H1 (cell line): ENCODE results near the gene CSF2RB. TPM values are rescaled to one million over a fixed set of nuclear protein-coding genes. Genes with fewer than 3 reads are reported as not detected.

Source experiments
- CTCF ChIA-PET: fragments of 300-600 bp; sonication (Branson Sonifier 250); formaldehyde crosslinking; loops from one replicate; lab custom pipeline; 2021; ENCODE audit not compliant: partially characterized antibody; lab: Charles Lee
- POLR2A ChIA-PET: fragments of 300-600 bp; sonication (Branson Sonifier 250); formaldehyde crosslinking; loops from one replicate; lab custom pipeline; 2021; ENCODE audit warnings: inconsistent platforms; ENCODE audit not compliant: partially characterized antibody; lab: Charles Lee
- DNase-seq, 2 experiments: peaks; one replicate each; pipeline versions ENCODE4 v3.0.0 to v3.0.0-alpha.2; 2010 to 2022; ENCODE audit warnings: low spot score in 2 of 2, low read depth in 1 of 2, mixed read lengths in 1 of 2
- FAIRE-seq: peaks from 2 replicates; lab custom pipeline; 2011; peaks lifted over from hg19 to GRCh38; lab: Jason Lieb, UNC
- H2AFZ ChIP-seq: 2 replicates; pipeline ENCODE4 v1.8.1; 2012; ENCODE audit warnings: low read length, inconsistent platforms
- H2AK5ac ChIP-seq: 2 replicates; pipeline ENCODE4 v1.6.1; 2013; ENCODE audit warnings: low read depth, low read length
- H2BK120ac ChIP-seq: replicated peaks from 2 replicates; pipeline ENCODE3; 2013; ENCODE audit warnings: low read depth, low read length, inconsistent platforms
- H2BK12ac ChIP-seq: 2 replicates; pipeline ENCODE4 v1.6.1; 2013; ENCODE audit warnings: low read depth, low read length
- H2BK15ac ChIP-seq: 2 replicates; pipeline ENCODE4 v1.6.1; 2013; ENCODE audit warnings: low read length
- H2BK20ac ChIP-seq: 2 replicates; pipeline ENCODE4 v1.6.1; 2013; ENCODE audit warnings: low read length
- H2BK5ac ChIP-seq: 2 replicates; pipeline ENCODE4 v1.6.1; 2013; ENCODE audit warnings: low read depth, low read length
- H3K14ac ChIP-seq: 2 replicates; pipeline ENCODE4 v1.6.1; 2013; ENCODE audit warnings: inconsistent platforms; ENCODE audit not compliant: insufficient read length
- H3K18ac ChIP-seq: 2 replicates; pipeline ENCODE4 v1.6.1; 2013; ENCODE audit warnings: low read length; ENCODE audit errors: extremely low read depth
- H3K23ac ChIP-seq: 2 replicates; pipeline ENCODE4 v1.6.1; 2013; ENCODE audit warnings: inconsistent platforms; ENCODE audit not compliant: insufficient read length
- H3K23me2 ChIP-seq: 2 replicates; pipeline ENCODE4 v1.6.1; 2013; ENCODE audit warnings: low read depth, low read length
- H3K27ac ChIP-seq: 2 replicates; pipeline ENCODE4 v1.6.1; 2011; ENCODE audit warnings: low read depth, low read length, inconsistent platforms
- H3K27me3 ChIP-seq, 4 experiments: replicated peaks in 1 of 4; 1 replicate in 1 of 4; 2 replicates in 3 of 4; pipeline versions ENCODE4 v1.6.1 to v1.8.1; 2011 to 2013; ENCODE audit warnings: low read length in 3 of 4, mild to moderate bottlenecking in 3 of 4, inconsistent platforms in 2 of 4, mixed read lengths in 2 of 4, moderate library complexity in 1 of 4; ENCODE audit not compliant: control insufficient read depth in 3 of 4, insufficient read depth in 3 of 4; ENCODE audit errors: extremely low read depth in 1 of 4
- H3K36me3 ChIP-seq, 4 experiments: 2 replicates each; pipeline versions ENCODE4 v1.6.1 to v1.8.1; 2011 to 2013; ENCODE audit warnings: mild to moderate bottlenecking in 4 of 4, low read length in 3 of 4, moderate library complexity in 2 of 4, control low read depth in 1 of 4, inconsistent platforms in 1 of 4; ENCODE audit not compliant: insufficient read depth in 4 of 4, control insufficient read depth in 2 of 4
- H3K4ac ChIP-seq: replicated peaks from 2 replicates; pipeline ENCODE3; 2013; ENCODE audit warnings: low read length, low read depth, mixed read lengths, inconsistent platforms; ENCODE audit not compliant: insufficient read length
- H3K4me1 ChIP-seq, 4 experiments: replicated peaks in 1 of 4; 1 replicate in 1 of 4; 2 replicates in 3 of 4; pipeline versions ENCODE4 v1.6.1 to v1.8.1; 2011 to 2013; ENCODE audit warnings: low read length in 3 of 4, inconsistent platforms in 2 of 4, mixed read lengths in 1 of 4; ENCODE audit not compliant: insufficient read depth in 4 of 4, control insufficient read depth in 3 of 4
- H3K4me2 ChIP-seq, 2 experiments: 2 replicates each; pipeline versions ENCODE4 v1.6.1 to v1.8.1; 2011 to 2013; ENCODE audit warnings: low read depth in 2 of 2, low read length in 2 of 2, control low read depth in 1 of 2, inconsistent platforms in 1 of 2, mild to moderate bottlenecking in 1 of 2; ENCODE audit not compliant: insufficient read depth in 1 of 2
- H3K4me3 ChIP-seq, 4 experiments: fragments of 200-600, 300-600 bp in 1 of 4; sonication (generic), shearing (Covaris generic), sonication (Bioruptor Twin) in 1 of 4; 2 replicates each; pipeline versions ENCODE4 v1.5.1 to v1.8.1; 2011 to 2016; ENCODE audit warnings: low read length in 4 of 4, low read depth in 3 of 4, control low read depth in 2 of 4, inconsistent platforms in 2 of 4, mild to moderate bottlenecking in 2 of 4, mixed read lengths in 1 of 4, moderate library complexity in 1 of 4; ENCODE audit not compliant: insufficient read depth in 2 of 4; ENCODE audit errors: extremely low read depth in 1 of 4
- H3K56ac ChIP-seq: replicated peaks from 2 replicates; pipeline ENCODE3; 2013; ENCODE audit warnings: low read depth, mild to moderate bottlenecking, mixed read lengths, low read length, inconsistent platforms; ENCODE audit not compliant: insufficient read length
- H3K79me1 ChIP-seq: 2 replicates; pipeline ENCODE4 v1.6.1; 2013; ENCODE audit warnings: low read depth, low read length, control low read depth
- H3K79me2 ChIP-seq, 2 experiments: 2 replicates each; pipeline versions ENCODE4 v1.6.1 to v1.8.1; 2012 to 2013; ENCODE audit warnings: low read length in 2 of 2, mild to moderate bottlenecking in 2 of 2, inconsistent platforms in 1 of 2; ENCODE audit not compliant: insufficient read depth in 2 of 2, control insufficient read depth in 1 of 2
- H3K9ac ChIP-seq, 4 experiments: replicated peaks in 1 of 4; 1 replicate in 1 of 4; 2 replicates in 3 of 4; pipeline versions ENCODE4 v1.6.1 to v1.8.1; 2011 to 2013; ENCODE audit warnings: low read depth in 3 of 4, low read length in 3 of 4, control low read depth in 2 of 4, mild to moderate bottlenecking in 2 of 4, moderate library complexity in 2 of 4, inconsistent platforms in 1 of 4; ENCODE audit errors: extremely low read depth in 1 of 4
- H3K9me3 ChIP-seq, 2 experiments: 2 replicates each; pipeline versions ENCODE4 v1.6.1 to v1.8.1; 2012 to 2013; ENCODE audit warnings: mild to moderate bottlenecking in 2 of 2, moderate library complexity in 2 of 2, control low read depth in 1 of 2, inconsistent platforms in 1 of 2, low read depth in 1 of 2, low read length in 1 of 2, mixed read lengths in 1 of 2; ENCODE audit not compliant: insufficient read depth in 2 of 2
- H4K20me1 ChIP-seq, 2 experiments: replicated peaks in 1 of 2; 2 replicates each; pipeline versions ENCODE3 to v1.8.1; 2011 to 2013; ENCODE audit warnings: inconsistent platforms in 2 of 2, low read length in 2 of 2, mild to moderate bottlenecking in 1 of 2; ENCODE audit not compliant: insufficient read depth in 2 of 2, control insufficient read depth in 1 of 2
- H4K5ac ChIP-seq: 2 replicates; pipeline ENCODE4 v1.6.1; 2013; ENCODE audit warnings: low read length, low read depth, mixed read lengths, inconsistent platforms; ENCODE audit not compliant: insufficient read length
- H4K8ac ChIP-seq: 2 replicates; pipeline ENCODE4 v1.8.0; 2013; ENCODE audit warnings: mild to moderate bottlenecking, moderate library complexity, low read length, inconsistent platforms; ENCODE audit not compliant: insufficient read depth; ENCODE audit errors: extremely low read depth
- H4K91ac ChIP-seq: replicated peaks from 2 replicates; pipeline ENCODE3; 2013; ENCODE audit warnings: low read length, mixed read lengths, inconsistent platforms; ENCODE audit not compliant: insufficient read length
- EP300 ChIP-seq, 2 experiments: IDR thresholded peaks; 1 replicate in 1 of 2; 2 replicates in 1 of 2; pipeline ENCODE4 v1.6.1; 2011 to 2012; ENCODE audit warnings: low read depth in 2 of 2, low read length in 2 of 2, mild to moderate bottlenecking in 2 of 2, borderline replicate concordance in 1 of 2, inconsistent platforms in 1 of 2, moderate library complexity in 1 of 2
- HDAC2 ChIP-seq, 2 experiments: fragments of 300-600 bp in 1 of 2; sonication (generic) in 1 of 2; IDR thresholded peaks; 2 replicates each; pipeline ENCODE4 v1.6.1; 2011 to 2012; ENCODE audit warnings: low read depth in 2 of 2, low read length in 2 of 2, mild to moderate bottlenecking in 2 of 2, moderate library complexity in 2 of 2, borderline replicate concordance in 1 of 2, inconsistent platforms in 1 of 2
- TCF12 ChIP-seq: IDR thresholded peaks from 2 replicates; pipeline ENCODE4 v1.6.1; 2011; ENCODE audit warnings: low read depth, mild to moderate bottlenecking, low read length
- TEAD4 ChIP-seq: IDR thresholded peaks from 2 replicates; pipeline ENCODE4 v1.6.1; 2012; ENCODE audit warnings: low read depth, low read length, inconsistent platforms, mixed read lengths
- WGBS, 2 experiments: shearing (Covaris generic) in 1 of 2; methylation state at CpG; one replicate each; pipeline versions ENCODE4 v1.1.6 to v1.1.7; 2013 to 2015; ENCODE audit warnings: low lambda C conversion rate in 2 of 2, mixed read lengths in 2 of 2, inconsistent platforms in 1 of 2, low coverage in 1 of 2, missing lambda C conversion rate in 1 of 2; ENCODE audit not compliant: insufficient replicate concordance in 2 of 2, insufficient coverage in 1 of 2, insufficient read length in 1 of 2; ENCODE audit errors: extremely low coverage in 1 of 2, missing lambda C conversion rate in 1 of 2; 5-methylcytosine and 5-hydroxymethylcytosine counted together
- polyA plus RNA-seq, 7 experiments: library from polyadenylated mRNA; depleted of rRNA in 3 of 7; stranded (reverse) in 5 of 7; unstranded in 2 of 7; fragments of >200 nt in 5 of 7; fragments of 200-250 nt in 2 of 7; gene quantifications; 1 replicate in 5 of 7; 2 replicates in 1 of 7; 4 replicates in 1 of 7; pipeline versions ENCODE4 v1.2.1 to v1.2.3, GENCODE V29; 2011 to 2013; ENCODE audit warnings: missing spikeins in 2 of 7, mixed read lengths in 2 of 7
- total RNA-seq: library from RNA; stranded (reverse); fragmentation: NEBNext Ultra II Directional; extraction: Animal tissue kit (Norgen Biotek cat#: 25700); gene quantifications from 2 replicates; pipeline ENCODE4 v1.2.1, GENCODE V29; 2021

CSF2RB gene
- total and polyA plus RNA-seq, 2 of the 8 experiments (the other 6 are each of a cell fraction or from before 2014, with no cell fraction given): not detected

DNA sequence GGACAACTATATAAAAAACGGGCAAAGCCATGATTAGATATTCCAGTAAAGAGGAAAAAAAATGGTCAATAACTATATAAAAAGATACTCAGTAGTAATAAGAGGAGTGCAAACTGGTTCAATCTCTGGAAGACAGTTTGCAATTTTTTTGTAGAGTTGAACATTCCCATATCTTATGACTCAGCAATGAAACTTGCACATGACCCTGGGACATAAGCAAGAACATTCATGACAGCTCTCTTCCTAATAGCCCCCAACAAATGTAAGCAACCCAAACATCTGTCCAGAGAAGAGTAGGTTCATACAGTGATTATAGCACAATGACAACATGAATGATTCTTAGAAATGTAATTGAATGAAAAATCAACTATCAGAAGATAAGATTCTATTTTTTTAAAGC lies 21.8 kb upstream of the CSF2RB start:
- DNase-seq (no peak), FAIRE-seq (no peak)
- Histone ChIP-seq H3K23ac (no peak overlapping the region), H2BK120ac (no peak overlapping the region), H4K5ac (no peak overlapping the region), H2BK5ac (no peak overlapping the region), H3K27me3 (no peaks in the 10 kb centered on the region), H2BK12ac (no peak overlapping the region), H4K20me1 (no peaks in the 10 kb centered on the region), H2BK15ac (no peak overlapping the region), H3K23me2 (no peaks in the 10 kb centered on the region; the same call in 1 of the 2 replicates), H2AFZ (no peak overlapping the region), H3K4me2 (no peak overlapping the region), H3K79me2 (no peaks in the 10 kb centered on the region), H3K56ac (no peak overlapping the region), H3K4me1 (0 out of 7 replicates have a peak, but pooled peaks cover 0 to 2% (median 0%) of the 10 kb centered on the region in 4 experiments), H2BK20ac (no peak overlapping the region), H3K36me3 (no peaks in the 10 kb centered on the region; a peak in 1 of 8 replicates), H3K4me3 (no peak overlapping the region), H4K91ac (no peak overlapping the region), H4K8ac (no peak overlapping the region), H3K18ac (no peak overlapping the region), H3K4ac (no peak overlapping the region), H3K27ac (no peak overlapping the region), H2AK5ac (no peak overlapping the region), H3K9ac (no peak overlapping the region), H3K14ac (no peak overlapping the region), H3K9me3 (peaks cover 9 to 13% of the 10 kb centered on the region in 2 experiments; a peak in 3 of 4 replicates), H3K79me1 (no peaks in the 10 kb centered on the region)
- ChIA-PET CTCF (interaction anchor here (0.7 to 1.8 kb wide), 8 partner anchors 10 to 609 kb away, joined by 3 to 5 read pairs (median 3); no protein-coding TSS in a partner anchor), POLR2A (no interaction called here)
- TF ChIP-seq TEAD4: no peak
- TF ChIP-seq HDAC2 (IDR thresholded peaks at IDR 0.05; ENCODE audit: borderline replicate concordance in 1 of 2, low read depth in 2 of 2, low read length in 2 of 2): no peak
- TF ChIP-seq EP300 (IDR thresholded peaks at IDR 0.05; ENCODE audit: borderline replicate concordance in 1 of 2, low read depth in 2 of 2, low read length in 2 of 2): no peak
- TF ChIP-seq TCF12: no peak
- 86% methylated on average over 1 of the region's 1 CpG; no CpG with 5 or more reads in 1 of the 2 experiments for WGBS, 2 experiments
